GM12873 (cell line): ENCODE measurements around the gene RINT1.

ENCODE experiments used
- CTCF ChIP-seq: IDR thresholded peaks from 2 replicates; pipeline ENCODE4 v1.5.1; 2012; ENCODE audit warnings: low read depth, mild to moderate bottlenecking, moderate library complexity, low read length, control low read depth; ENCODE audit not compliant: insufficient read depth; ENCODE audit errors: missing control alignments

Gene RINT1

GRCh38 chr7:105571891-105572290 lies 39.9 kb downstream of the RINT1 start:
- no peak for TF ChIP-seq CTCF

- TF ChIP-seq CTCF, result no peak
Measured at GRCh38 chr7:105577251-105577650, 45.2 kb downstream of the RINT1 start.

GRCh38 chr7:105578496-105578895 lies 46.5 kb downstream of the RINT1 start:
- TF ChIP-seq CTCF, result no peak

GRCh38 chr7:105580022-105580740 lies 48.2 kb downstream of the RINT1 start:
- no peak for TF ChIP-seq CTCF

- no peak for TF ChIP-seq CTCF
Measured at GRCh38 chr7:105581066-105581811, 49.2 kb downstream of the RINT1 start, which contains the start of gene EFCAB10. Gene EFCAB10 (minus strand): TSS chr7:105581493. CDS start chr7:105581463, 30 bp downstream.

GRCh38 chr7:105583061-105583460 lies 51.1 kb downstream of the RINT1 start:
- no peak for TF ChIP-seq CTCF

GRCh38 chr7:105584165-105584564 lies 52.2 kb downstream of the RINT1 start:
- no peak for TF ChIP-seq CTCF
